H1 (cell line): Measurements from ENCODE around the gene DAGLA.

Experiments used
- CEBPB ChIP-seq: IDR thresholded peaks from 2 replicates; pipeline ENCODE4 v1.6.1; 2012; ENCODE audit warnings: low read depth, low read length
- CHD2 ChIP-seq: IDR thresholded peaks from 2 replicates; pipeline ENCODE4 v1.6.1; 2012; ENCODE audit warnings: low read length, improper control_type of control experiment
- CREB1 ChIP-seq: IDR thresholded peaks from 2 replicates; pipeline ENCODE4 v1.6.1; 2012; ENCODE audit warnings: inconsistent platforms
- CTCF ChIP-seq, 3 experiments: IDR thresholded peaks; 1 replicate in 2 of 3; 2 replicates in 1 of 3; pipeline versions ENCODE4 v1.5.1 to v1.6.1; 2011; ENCODE audit warnings: low read length in 3 of 3, mild to moderate bottlenecking in 3 of 3, inconsistent platforms in 2 of 3, low read depth in 1 of 3, moderate library complexity in 1 of 3; ENCODE audit not compliant: insufficient read depth in 1 of 3; ENCODE audit errors: control extremely low read depth in 1 of 3
- HDAC2 ChIP-seq, 2 experiments: fragments of 300-600 bp in 1 of 2; sonication (generic) in 1 of 2; IDR thresholded peaks; 2 replicates each; pipeline ENCODE4 v1.6.1; 2011 to 2012; ENCODE audit warnings: low read depth in 2 of 2, low read length in 2 of 2, mild to moderate bottlenecking in 2 of 2, moderate library complexity in 2 of 2, borderline replicate concordance in 1 of 2, inconsistent platforms in 1 of 2
- JUND ChIP-seq: IDR thresholded peaks from 2 replicates; pipeline ENCODE4 v1.6.1; 2011; ENCODE audit warnings: mild to moderate bottlenecking, improper control_type of control experiment, low read length
- MAX ChIP-seq: IDR thresholded peaks from 2 replicates; pipeline ENCODE4 v1.6.1; 2012; ENCODE audit warnings: inconsistent platforms
- POLR2A ChIP-seq, 2 experiments: IDR thresholded peaks; 1 replicate in 1 of 2; 2 replicates in 1 of 2; pipeline ENCODE4 v1.6.1; 2011; ENCODE audit warnings: low read depth in 2 of 2, low read length in 2 of 2, mild to moderate bottlenecking in 2 of 2; ENCODE audit errors: control extremely low read depth in 1 of 2
- RFX5 ChIP-seq: IDR thresholded peaks from 2 replicates; pipeline ENCODE4 v1.6.1; 2011; ENCODE audit warnings: low read depth, low read length, improper control_type of control experiment, borderline replicate concordance
- RNF2 ChIP-seq: fragments of 200-900, 300-1000 bp; sonication (generic); IDR thresholded peaks from 2 replicates; pipeline ENCODE4 v1.7.1; 2016; ENCODE audit warnings: borderline replicate concordance, low read depth, mild to moderate bottlenecking, antibody characterized with exemption, low read length; ENCODE audit not compliant: poor library complexity, severe bottlenecking; ENCODE audit errors: missing control alignments
- RXRA ChIP-seq: IDR thresholded peaks from 2 replicates; pipeline ENCODE4 v1.6.1; 2011; ENCODE audit warnings: low read depth, mild to moderate bottlenecking, low read length, moderate library complexity; ENCODE audit not compliant: insufficient read depth
- TCF12 ChIP-seq: IDR thresholded peaks from 2 replicates; pipeline ENCODE4 v1.6.1; 2011; ENCODE audit warnings: low read depth, mild to moderate bottlenecking, low read length
- USF2 ChIP-seq: IDR thresholded peaks from 2 replicates; pipeline ENCODE4 v1.6.1; 2011; ENCODE audit warnings: low read length, improper control_type of control experiment
- YY1 ChIP-seq: IDR thresholded peaks from 2 replicates; pipeline ENCODE4 v1.6.1; 2011; ENCODE audit warnings: low read depth, mild to moderate bottlenecking, low read length

- TF ChIP-seq HDAC2 (IDR thresholded peaks at IDR 0.05; ENCODE audit: borderline replicate concordance in 1 of 2, low read depth in 2 of 2, low read length in 2 of 2): no peak
- no peak for TF ChIP-seq CHD2
- TF ChIP-seq CTCF (IDR thresholded peaks at IDR 0.05; ENCODE audit: control extremely low read depth in 1 of 3, insufficient read depth in 1 of 3, low read depth in 1 of 3, low read length in 3 of 3): no peak
- no peak for TF ChIP-seq RNF2
- no peak for TF ChIP-seq CREB1
- TF ChIP-seq USF2: no peak
- no peak for TF ChIP-seq YY1
- TF ChIP-seq POLR2A (IDR thresholded peaks at IDR 0.05; ENCODE audit: control extremely low read depth in 1 of 2, low read depth in 2 of 2, low read length in 2 of 2): no peak
- TF ChIP-seq RXRA: no peak
- TF ChIP-seq JUND: no peak
- TF ChIP-seq MAX: no peak
- no peak for TF ChIP-seq CEBPB
- TF ChIP-seq TCF12: no peak
- no peak for TF ChIP-seq RFX5
Observed at GRCh38 chr11:61753672-61754071, 73.5 kb downstream of the DAGLA start.
